Measurements from ENCODE around the gene FGD4. TPM values are rescaled to one million over a fixed set of nuclear protein-coding genes. Genes with fewer than 3 reads are reported as not detected.

The FGD4 gene
- total and polyA plus RNA-seq, 4 donors, result 4.8 to 64.6 (median 24.2) TPM

- Histone ChIP-seq H3K36me3 (ENCODE audit: control insufficient read depth in 4 of 4, insufficient read depth in 4 of 4, low read length in 4 of 4) (no peaks in the 10 kb centered on the region), H3K4me1 (ENCODE audit: control insufficient read depth in 5 of 5, insufficient read depth in 5 of 5, low read length in 5 of 5) (peaks cover 2 to 10% (median 6%) of the 10 kb centered on the region in 5 donors), H3K9ac (ENCODE audit: insufficient read depth in 1 of 2, low read length in 2 of 2) (no peak overlapping the region), H3K27ac (ENCODE audit: low read depth in 1 of 2, low read length in 1 of 2) (no peak overlapping the region), H3K27me3 (ENCODE audit: control insufficient read depth in 3 of 3, insufficient read depth in 3 of 3, low read length in 2 of 3) (no peaks in the 10 kb centered on the region), H3K4me3 (no peak overlapping the region), H3K9me3 (ENCODE audit: control insufficient read depth in 4 of 4, insufficient read depth in 3 of 4, low read length in 3 of 4) (no peaks in the 10 kb centered on the region)
- no peak for ATAC-seq (ENCODE audit: insufficient read depth, low FRiP score)
- no peak for TF ChIP-seq CTCF (IDR thresholded peaks at IDR 0.05; ENCODE audit: control extremely low read depth, extremely low read depth)
- no peak for DNase-seq
- 78 to 86% methylated on average over 14 of the region's 14 CpGs for WGBS, 2 donors
Measured at GRCh38 chr12:32446316-32447119, 47.2 kb downstream of the FGD4 start.

DNA sequence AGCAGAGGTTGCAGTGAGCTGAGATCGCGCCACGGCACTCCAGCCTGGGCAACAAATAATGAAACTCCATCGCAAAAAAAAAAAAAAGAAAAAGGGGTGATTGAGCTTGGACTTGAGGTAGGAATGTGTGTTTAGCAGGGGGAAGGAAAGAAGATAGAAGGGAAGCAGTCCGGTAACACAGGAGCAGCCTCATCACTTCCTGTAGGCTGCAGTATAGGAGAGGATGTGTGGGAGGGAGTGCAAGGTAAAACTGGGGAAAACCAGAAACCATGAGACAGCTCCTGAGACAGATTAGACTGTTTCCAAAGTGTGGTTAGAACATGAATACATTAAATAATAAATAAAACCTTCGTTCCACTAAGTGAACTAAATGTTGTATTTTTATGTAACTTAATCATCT, 49.2 kb downstream of the FGD4 start:
- no peak overlapping the region for H3K4me3 ChIP-seq
- H3K27me3 ChIP-seq (ENCODE audit: control insufficient read depth in 3 of 3, insufficient read depth in 3 of 3, low read length in 2 of 3), result no peaks in the 10 kb centered on the region
- H3K27ac ChIP-seq (ENCODE audit: low read depth in 1 of 2, low read length in 1 of 2), result no peak overlapping the region
- no peak for DNase-seq
- no peak for TF ChIP-seq CTCF (IDR thresholded peaks at IDR 0.05; ENCODE audit: control extremely low read depth, extremely low read depth)
- H3K9me3 ChIP-seq (ENCODE audit: control insufficient read depth in 4 of 4, insufficient read depth in 3 of 4, low read length in 3 of 4), result no peaks in the 10 kb centered on the region
- ATAC-seq (ENCODE audit: insufficient read depth, low FRiP score), result no peak
- WGBS, 2 donors, result 69 to 76% methylated on average over 6 of the region's 6 CpGs
- no peaks in the 10 kb centered on the region for H3K36me3 ChIP-seq (ENCODE audit: control insufficient read depth in 4 of 4, insufficient read depth in 4 of 4, low read length in 4 of 4)
- H3K9ac ChIP-seq (ENCODE audit: insufficient read depth in 1 of 2, low read length in 2 of 2), result no peak overlapping the region
- H3K4me1 ChIP-seq (ENCODE audit: control insufficient read depth in 5 of 5, insufficient read depth in 5 of 5, low read length in 5 of 5), result peaks cover 2 to 10% (median 5%) of the 10 kb centered on the region in 5 donors

DNA sequence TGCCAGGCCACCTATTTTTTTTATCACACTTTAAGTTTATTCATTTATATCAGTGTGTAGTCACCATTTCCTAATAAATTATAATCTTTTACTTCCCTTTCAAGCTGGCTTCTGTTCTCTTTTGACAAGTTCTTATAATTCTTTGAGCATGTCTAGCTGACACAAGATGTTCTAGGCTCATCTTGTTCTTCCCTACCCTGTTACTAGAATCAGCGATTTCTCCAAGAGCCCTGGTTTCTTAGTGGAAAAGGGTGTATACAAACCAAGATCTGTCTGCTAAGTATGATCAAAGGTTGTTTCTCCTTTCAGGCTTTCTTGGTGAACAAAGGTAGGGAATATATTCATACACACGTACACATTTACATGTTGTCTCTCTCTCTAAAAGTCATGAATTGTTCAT, 51.0 kb downstream of the FGD4 start:
- peaks cover 0 to 12% (median 7%) of the 10 kb centered on the region in 5 donors for H3K4me1 ChIP-seq (ENCODE audit: control insufficient read depth in 5 of 5, insufficient read depth in 5 of 5, low read length in 5 of 5)
- no peaks in the 10 kb centered on the region for H3K36me3 ChIP-seq (ENCODE audit: control insufficient read depth in 4 of 4, insufficient read depth in 4 of 4, low read length in 4 of 4)
- no peaks in the 10 kb centered on the region for H3K9me3 ChIP-seq (ENCODE audit: control insufficient read depth in 4 of 4, insufficient read depth in 3 of 4, low read length in 3 of 4)
- H3K27ac ChIP-seq (ENCODE audit: low read depth in 1 of 2, low read length in 1 of 2), result no peak overlapping the region
- WGBS, 2 donors, result 82 to 88% methylated on average over 2 of the region's 2 CpGs
- no peak overlapping the region for H3K9ac ChIP-seq (ENCODE audit: insufficient read depth in 1 of 2, low read length in 2 of 2)
- ATAC-seq (ENCODE audit: insufficient read depth, low FRiP score), result no peak
- TF ChIP-seq CTCF (IDR thresholded peaks at IDR 0.05; ENCODE audit: control extremely low read depth, extremely low read depth), result no peak
- no peak for DNase-seq
- no peaks in the 10 kb centered on the region for H3K27me3 ChIP-seq (ENCODE audit: control insufficient read depth in 3 of 3, insufficient read depth in 3 of 3, low read length in 2 of 3)
- no peak overlapping the region for H3K4me3 ChIP-seq

All from lung (tissue), 12 donors.